Hepatocyte (in vitro differentiated cells): ENCODE results near the gene GLDC. TPM values are rescaled to one million over a fixed set of nuclear protein-coding genes. Genes with fewer than 3 reads are reported as not detected.

Experiments used
- DNase-seq: peaks from one replicate; pipeline ENCODE4 v3.0.0-alpha.2; 2016; ENCODE audit warnings: low spot score
- H2AFZ ChIP-seq: fragments of 200-600 bp; sonication (generic); 2 replicates; pipeline ENCODE4 v1.6.0; 2016; ENCODE audit warnings: antibody characterized with exemption, mild to moderate bottlenecking
- H3K27ac ChIP-seq: fragments of 200-600 bp; sonication (generic); 2 replicates; pipeline ENCODE4 v1.5.1; 2016; ENCODE audit warnings: mild to moderate bottlenecking
- H3K27me3 ChIP-seq: fragments of 200-600 bp; sonication (generic); 2 replicates; pipeline ENCODE4 v1.6.1; 2016
- H3K36me3 ChIP-seq: fragments of 200-600 bp; sonication (generic); replicated peaks from 2 replicates; pipeline ENCODE4 v1.5.1; 2016; ENCODE audit warnings: low read depth; ENCODE audit not compliant: insufficient read depth
- H3K4me1 ChIP-seq: fragments of 200-600 bp; sonication (generic); 2 replicates; pipeline ENCODE4 v1.5.1; 2016; ENCODE audit warnings: mild to moderate bottlenecking, moderate library complexity; ENCODE audit not compliant: insufficient read depth
- H3K4me2 ChIP-seq: fragments of 200-600 bp; sonication (generic); 2 replicates; pipeline ENCODE4 v1.6.0; 2016
- H3K4me3 ChIP-seq: fragments of 200-600 bp; sonication (generic); 2 replicates; pipeline ENCODE4 v1.5.1; 2016; ENCODE audit warnings: mild to moderate bottlenecking
- H3K79me2 ChIP-seq: fragments of 200-600 bp; sonication (generic); 2 replicates; pipeline ENCODE4 v1.6.0; 2017; ENCODE audit warnings: mild to moderate bottlenecking
- H3K9me2 ChIP-seq: fragments of 200-600 bp; sonication (generic); replicated peaks from 2 replicates; pipeline ENCODE4 v1.6.0; 2017; ENCODE audit warnings: mild to moderate bottlenecking; ENCODE audit not compliant: insufficient read depth
- H3K9me3 ChIP-seq: fragments of 200-600 bp; sonication (generic); 2 replicates; pipeline ENCODE4 v1.5.1; 2016; ENCODE audit warnings: low read depth, mild to moderate bottlenecking
- H4K20me1 ChIP-seq: fragments of 200-600 bp; sonication (generic); 2 replicates; pipeline ENCODE4 v1.6.0; 2016; ENCODE audit warnings: mild to moderate bottlenecking; ENCODE audit not compliant: insufficient read depth, poor library complexity, severe bottlenecking
- EZH2 ChIP-seq: fragments of 200-600 bp; sonication (generic); IDR thresholded peaks from 2 replicates; pipeline ENCODE4 v1.6.1; 2016; ENCODE audit warnings: antibody characterized with exemption, mild to moderate bottlenecking, borderline replicate concordance
- EZH2phosphoT487 ChIP-seq: fragments of 200-600 bp; sonication (generic); IDR thresholded peaks from one replicate; pipeline ENCODE4 v1.6.1; 2018; ENCODE audit warnings: antibody characterized with exemption, mild to moderate bottlenecking, low read depth, moderate library complexity; ENCODE audit not compliant: unreplicated experiment, severe bottlenecking
- WGBS: methylation state at CpG from one replicate; pipeline ENCODE4 v1.1.6; 2016; ENCODE audit warnings: low lambda C conversion rate; ENCODE audit errors: missing lambda C conversion rate; 5-methylcytosine and 5-hydroxymethylcytosine counted together
- polyA plus RNA-seq: library from polyadenylated mRNA; unstranded; fragments of >200 nt; fragmentation: Nextera tagmentation; extraction: Ambion mirVana; gene quantifications from 2 replicates; pipeline ENCODE4 v1.2.1, GENCODE V29; 2016
- total RNA-seq: library from RNA; depleted of rRNA; stranded (reverse); fragments of >200 nt; gene quantifications from 2 replicates; pipeline ENCODE4 v1.2.3, GENCODE V29; 2014
- TF ChIP-seq, protein P1 (sequence below): fragments of 200-600 bp; sonication (generic); IDR thresholded peaks from 2 replicates; pipeline ENCODE4 v1.5.1; 2016; ENCODE audit warnings: antibody characterized with exemption, mild to moderate bottlenecking; ENCODE audit not compliant: poor library complexity

The GLDC gene
- total and polyA plus RNA-seq, 2 experiments from 2014 or later: 15.6 to 18.4 TPM

DNA sequence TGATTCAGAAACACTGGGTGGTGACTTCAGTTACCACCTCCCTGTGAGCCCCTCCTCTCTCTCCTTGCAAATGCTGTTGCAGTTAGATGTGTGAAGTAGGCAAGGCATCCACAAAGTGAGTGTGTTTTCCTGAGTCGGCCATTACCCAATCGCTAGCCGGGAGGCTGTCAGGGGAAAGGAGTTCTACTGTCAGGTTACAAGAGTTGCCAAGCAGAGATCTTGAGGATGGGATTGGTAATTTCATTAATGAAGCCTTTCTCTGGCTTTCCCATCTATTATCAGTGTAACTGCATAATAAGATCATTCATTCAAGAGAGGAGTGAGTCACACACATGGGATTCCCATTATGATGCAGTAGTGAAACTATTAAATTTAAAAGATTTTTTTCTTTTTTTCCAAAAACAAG lies 106.9 kb downstream of the GLDC start:
- DNase-seq: no peak
- H3K36me3 ChIP-seq: no peaks in the 10 kb centered on the region
- H4K20me1 ChIP-seq: no peaks in the 10 kb centered on the region
- H2AFZ ChIP-seq: no peak overlapping the region
- TF ChIP-seq EZH2 (no peak), EZH2phosphoT487 (no peak)
- TF ChIP-seq, protein P1, sequence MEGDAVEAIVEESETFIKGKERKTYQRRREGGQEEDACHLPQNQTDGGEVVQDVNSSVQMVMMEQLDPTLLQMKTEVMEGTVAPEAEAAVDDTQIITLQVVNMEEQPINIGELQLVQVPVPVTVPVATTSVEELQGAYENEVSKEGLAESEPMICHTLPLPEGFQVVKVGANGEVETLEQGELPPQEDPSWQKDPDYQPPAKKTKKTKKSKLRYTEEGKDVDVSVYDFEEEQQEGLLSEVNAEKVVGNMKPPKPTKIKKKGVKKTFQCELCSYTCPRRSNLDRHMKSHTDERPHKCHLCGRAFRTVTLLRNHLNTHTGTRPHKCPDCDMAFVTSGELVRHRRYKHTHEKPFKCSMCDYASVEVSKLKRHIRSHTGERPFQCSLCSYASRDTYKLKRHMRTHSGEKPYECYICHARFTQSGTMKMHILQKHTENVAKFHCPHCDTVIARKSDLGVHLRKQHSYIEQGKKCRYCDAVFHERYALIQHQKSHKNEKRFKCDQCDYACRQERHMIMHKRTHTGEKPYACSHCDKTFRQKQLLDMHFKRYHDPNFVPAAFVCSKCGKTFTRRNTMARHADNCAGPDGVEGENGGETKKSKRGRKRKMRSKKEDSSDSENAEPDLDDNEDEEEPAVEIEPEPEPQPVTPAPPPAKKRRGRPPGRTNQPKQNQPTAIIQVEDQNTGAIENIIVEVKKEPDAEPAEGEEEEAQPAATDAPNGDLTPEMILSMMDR: no peak
- H3K27ac ChIP-seq: no peak overlapping the region
- no peaks in the 10 kb centered on the region for H3K27me3 ChIP-seq
- no peak overlapping the region for H3K4me2 ChIP-seq
- H3K9me3 ChIP-seq: no peaks in the 10 kb centered on the region
- no peaks in the 10 kb centered on the region for H3K9me2 ChIP-seq
- no peak overlapping the region for H3K4me3 ChIP-seq
- 75% methylated on average over 3 of the region's 3 CpGs for WGBS
- H3K79me2 ChIP-seq: no peaks in the 10 kb centered on the region
- H3K4me1 ChIP-seq: no peaks in the 10 kb centered on the region

DNA sequence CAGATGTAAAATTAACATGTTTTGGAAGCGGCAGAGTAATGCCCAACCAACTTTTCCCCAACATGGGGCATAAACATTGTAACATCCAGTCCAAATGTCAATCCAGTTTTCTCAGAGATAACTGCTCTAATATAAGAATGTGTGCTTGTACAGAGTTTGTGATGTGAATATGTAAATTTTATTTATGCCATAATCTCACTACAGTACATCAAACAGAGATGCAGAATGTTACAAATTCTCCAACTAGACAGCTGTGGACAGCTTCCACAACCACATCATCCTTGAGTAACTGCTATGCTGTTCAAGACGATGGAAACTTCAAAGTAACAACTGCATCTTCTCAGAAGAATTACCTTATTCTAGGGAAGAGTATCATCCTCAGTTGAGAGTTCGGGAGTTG lies 109.9 kb downstream of the GLDC start:
- Histone ChIP-seq H3K4me2 (no peak overlapping the region), H3K36me3 (no peaks in the 10 kb centered on the region), H3K79me2 (no peaks in the 10 kb centered on the region), H3K9me3 (no peaks in the 10 kb centered on the region), H3K27me3 (no peaks in the 10 kb centered on the region), H4K20me1 (no peaks in the 10 kb centered on the region), H3K27ac (no peak overlapping the region), H2AFZ (no peak overlapping the region), H3K9me2 (no peaks in the 10 kb centered on the region), H3K4me3 (no peak overlapping the region), H3K4me1 (no peaks in the 10 kb centered on the region)
- no peak for TF ChIP-seq EZH2
- TF ChIP-seq EZH2phosphoT487: no peak
- TF ChIP-seq, protein P1: no peak
- 88% methylated on average over 3 of the region's 3 CpGs for WGBS
- DNase-seq: no peak

DNA sequence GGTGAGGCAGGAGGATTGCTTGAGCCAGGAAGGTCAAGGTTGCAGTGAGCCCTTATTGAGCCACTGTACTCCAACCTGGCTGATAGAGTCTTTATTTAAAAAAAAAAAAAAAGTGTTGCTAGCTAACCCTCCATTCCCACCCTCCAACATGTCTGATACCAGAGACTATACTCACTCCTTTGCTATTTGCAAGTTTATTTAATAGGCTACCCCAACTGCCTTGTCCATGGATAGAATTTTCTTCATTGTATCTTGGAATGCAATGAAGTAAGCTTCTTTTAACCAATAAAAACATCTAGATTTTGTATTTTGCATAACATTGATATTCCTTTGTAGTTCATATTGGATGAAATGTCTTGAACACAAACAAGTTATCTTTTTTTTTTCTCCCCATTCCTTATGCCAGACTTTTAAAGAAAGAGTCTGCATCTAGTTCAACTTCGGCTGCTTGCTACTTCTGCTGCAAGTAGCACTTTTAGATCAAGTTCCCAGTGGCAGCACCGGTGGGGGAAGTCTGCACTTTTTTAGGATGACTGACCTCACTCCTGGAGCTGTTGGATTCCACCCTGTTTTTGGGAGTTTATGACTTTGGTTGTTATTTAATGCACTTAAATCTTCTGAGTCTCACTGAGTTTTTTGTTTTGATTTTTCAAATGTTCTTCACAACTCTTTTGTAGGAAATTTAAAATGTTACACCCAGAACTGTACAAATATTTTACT lies 120.0 kb downstream of the GLDC start:
- H3K9me3 ChIP-seq: no peaks in the 10 kb centered on the region
- H3K79me2 ChIP-seq: no peaks in the 10 kb centered on the region
- no peak overlapping the region for H3K27ac ChIP-seq
- 78% methylated on average over 2 of the region's 2 CpGs for WGBS
- H3K4me2 ChIP-seq: no peak overlapping the region
- no peak for DNase-seq
- no peaks in the 10 kb centered on the region for H4K20me1 ChIP-seq
- no peaks in the 10 kb centered on the region for H3K36me3 ChIP-seq
- no peak overlapping the region for H3K4me3 ChIP-seq
- no peaks in the 10 kb centered on the region for H3K27me3 ChIP-seq
- no peaks in the 10 kb centered on the region for H3K4me1 ChIP-seq
- no peaks in the 10 kb centered on the region for H3K9me2 ChIP-seq
- TF ChIP-seq EZH2phosphoT487: no peak
- TF ChIP-seq, protein P1: no peak
- no peak overlapping the region for H2AFZ ChIP-seq

DNA sequence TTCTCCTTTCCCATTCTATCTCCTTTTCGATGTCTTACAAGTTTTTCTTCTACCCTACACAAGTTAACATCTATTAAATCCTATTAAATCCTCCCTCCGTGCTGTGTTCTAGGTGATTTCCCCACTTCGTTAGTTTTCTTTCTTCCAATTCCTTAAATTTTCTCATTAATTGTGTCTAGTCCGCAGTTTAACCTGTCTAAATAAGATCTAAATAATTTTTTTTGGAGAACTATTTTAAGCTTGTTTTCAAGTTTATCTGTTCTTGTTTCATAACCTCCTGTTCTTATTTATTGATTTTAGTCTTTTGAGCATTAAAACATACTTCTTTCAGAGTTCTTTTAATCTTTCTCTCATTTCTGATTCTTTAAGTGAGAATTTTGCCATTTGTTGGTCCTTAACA lies 123.3 kb downstream of the GLDC start:
- no peaks in the 10 kb centered on the region for H3K79me2 ChIP-seq
- no peak overlapping the region for H3K4me2 ChIP-seq
- H3K4me3 ChIP-seq: no peak overlapping the region
- no peak for DNase-seq
- no peaks in the 10 kb centered on the region for H3K4me1 ChIP-seq
- H4K20me1 ChIP-seq: no peaks in the 10 kb centered on the region
- H3K9me2 ChIP-seq: no peaks in the 10 kb centered on the region
- H3K27ac ChIP-seq: no peak overlapping the region
- TF ChIP-seq EZH2 (no peak), EZH2phosphoT487 (no peak)
- TF ChIP-seq, protein P1: no peak
- no peaks in the 10 kb centered on the region for H3K27me3 ChIP-seq
- 98% methylated on average over 4 of the region's 4 CpGs for WGBS
- no peaks in the 10 kb centered on the region for H3K9me3 ChIP-seq
- no peak overlapping the region for H2AFZ ChIP-seq
- no peaks in the 10 kb centered on the region for H3K36me3 ChIP-seq
